Stimulated activated CD4-positive, alpha-beta T cell treated with anti-CD3 and anti-CD28 coated beads, TNF-alpha, amount 100 ng/mL, for 1 hour (primary cell): ENCODE results near the gene TCHP.

ENCODE experiments used
- DNase-seq, 3 donors: peaks; one replicate each; pipeline ENCODE4 v3.0.0-alpha.2; 2020; ENCODE audit warnings: low read depth in 3 of 3, low spot score in 1 of 3

Gene TCHP

DNA sequence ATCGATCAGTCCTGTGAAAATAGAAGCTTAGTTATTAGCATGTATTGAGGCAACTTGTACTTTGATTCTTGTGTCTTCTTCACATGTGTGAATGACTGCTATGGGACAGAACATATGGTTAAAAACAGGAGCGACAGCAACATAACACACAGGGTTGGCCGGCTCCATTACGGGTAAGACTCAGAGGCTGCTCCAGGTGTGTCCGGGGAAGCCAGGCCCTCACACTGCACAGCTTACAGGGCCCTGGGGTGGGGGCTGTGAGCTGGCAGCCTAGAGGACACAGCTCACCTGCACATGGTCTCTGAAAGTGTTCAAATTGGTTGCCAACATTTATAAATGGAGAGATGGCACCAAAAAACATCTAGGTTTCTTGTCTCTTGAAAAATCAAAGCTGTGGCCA is 31.1 kb downstream of the TCHP start:
- DNase-seq = no peak

DNA sequence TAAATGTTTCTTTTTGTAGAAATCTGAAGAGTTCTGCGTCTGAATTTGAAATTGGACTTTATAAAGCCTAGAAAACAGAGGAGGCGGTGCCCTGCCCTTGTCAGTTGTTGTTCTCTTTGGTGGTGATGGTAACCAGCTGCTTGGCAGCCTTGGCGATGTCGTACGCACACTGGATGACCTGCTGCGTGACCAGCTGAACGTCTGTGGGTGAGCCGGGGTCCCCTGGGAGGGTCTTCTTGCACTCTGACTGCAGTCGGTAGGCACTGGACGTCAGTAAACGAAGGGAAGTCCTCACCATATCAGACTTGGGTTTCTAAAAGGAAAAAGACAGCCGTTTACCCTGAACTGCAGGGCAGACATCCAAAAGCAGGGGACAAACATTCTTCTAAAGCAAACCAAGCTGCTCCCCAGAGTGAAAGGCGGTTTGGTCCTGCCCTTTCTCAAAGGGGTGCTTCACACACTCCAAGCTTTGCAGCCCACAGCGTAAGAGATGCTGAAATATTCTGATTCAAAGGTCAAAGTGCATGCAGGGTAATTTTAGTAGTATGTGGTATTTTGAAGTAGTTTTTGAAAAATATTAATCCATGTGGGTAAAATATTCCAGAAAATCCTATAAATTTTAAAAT is 32.9 kb downstream of the TCHP start:
- no peak for DNase-seq

DNA sequence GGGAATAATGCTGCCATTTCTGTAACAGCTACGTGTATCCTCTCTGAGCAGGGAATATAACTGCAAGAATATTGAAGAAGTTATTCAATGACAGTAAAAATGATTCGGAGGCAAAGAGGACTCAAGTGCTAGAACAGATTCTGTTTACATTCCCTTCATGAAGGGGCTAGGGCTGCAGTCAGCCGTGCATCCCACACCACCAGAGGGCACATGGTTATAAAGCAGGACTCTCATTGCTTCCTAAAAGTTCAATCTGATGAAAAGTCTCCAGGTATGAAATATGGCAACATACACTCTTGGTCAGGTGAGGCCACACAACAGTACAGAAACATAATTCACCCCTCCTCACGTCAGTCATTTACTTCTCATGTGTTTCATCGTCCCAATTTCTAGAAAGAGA is 34.0 kb downstream of the TCHP start:
- no peak for DNase-seq

DNA sequence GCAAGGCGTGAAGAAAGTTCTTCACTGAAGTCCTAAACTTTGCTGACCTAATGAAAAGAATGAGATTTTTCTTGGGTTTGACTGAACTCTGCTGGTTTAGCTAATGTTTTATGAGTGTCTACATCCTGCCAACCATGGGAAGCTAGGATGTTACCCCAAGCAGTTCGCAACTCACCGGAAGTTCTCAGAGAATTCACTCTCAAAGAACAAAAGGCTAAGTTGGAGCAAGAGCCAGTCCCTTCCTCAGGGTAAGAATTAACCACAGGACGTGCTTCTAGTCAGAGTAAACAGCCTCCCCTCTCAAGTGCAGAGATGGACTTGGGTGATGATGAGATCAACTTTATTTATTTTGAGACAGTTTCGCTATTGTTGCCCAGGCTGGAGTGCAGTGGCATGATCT is 37.3 kb downstream of the TCHP start:
- no peak for DNase-seq

DNA sequence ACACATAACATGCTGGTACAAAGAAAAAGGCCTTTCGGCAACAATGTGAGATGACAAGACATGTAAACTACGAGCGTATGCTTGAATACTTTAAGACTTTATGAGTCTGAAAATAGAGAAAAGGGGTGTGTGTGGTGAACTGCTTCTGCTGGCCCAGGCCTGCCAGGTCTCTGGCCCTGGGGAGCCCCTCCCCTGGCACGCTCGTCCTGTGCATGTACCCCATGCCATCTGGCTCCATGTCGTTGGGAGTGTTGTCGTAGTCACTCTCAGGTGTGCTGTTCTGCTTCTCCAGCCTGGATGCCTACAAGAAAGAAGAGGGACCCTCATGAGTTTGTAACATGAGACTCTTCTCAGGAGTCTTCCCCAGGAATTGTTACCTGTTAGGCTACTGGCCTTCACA is 38.9 kb downstream of the TCHP start:
- no peak for DNase-seq

DNA sequence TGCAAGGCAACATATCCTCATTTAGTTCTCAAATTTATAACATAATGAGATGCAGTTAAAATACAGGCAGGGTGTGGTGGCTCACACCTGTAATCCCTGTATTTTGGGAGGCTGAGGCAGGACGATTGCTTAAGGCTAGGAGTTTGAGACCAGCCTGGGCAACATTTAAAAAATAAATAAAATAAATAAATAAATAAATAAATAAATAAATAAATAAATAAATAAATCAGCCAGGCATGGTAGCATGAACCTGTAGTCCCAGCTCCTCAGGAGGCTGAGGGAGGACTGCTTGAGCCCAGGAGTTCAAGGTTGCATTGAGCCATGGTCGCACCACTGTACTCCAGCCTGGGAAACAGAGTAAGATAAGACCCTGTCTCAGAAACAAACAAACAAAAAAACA is 39.4 kb downstream of the TCHP start:
- no peak for DNase-seq

DNA sequence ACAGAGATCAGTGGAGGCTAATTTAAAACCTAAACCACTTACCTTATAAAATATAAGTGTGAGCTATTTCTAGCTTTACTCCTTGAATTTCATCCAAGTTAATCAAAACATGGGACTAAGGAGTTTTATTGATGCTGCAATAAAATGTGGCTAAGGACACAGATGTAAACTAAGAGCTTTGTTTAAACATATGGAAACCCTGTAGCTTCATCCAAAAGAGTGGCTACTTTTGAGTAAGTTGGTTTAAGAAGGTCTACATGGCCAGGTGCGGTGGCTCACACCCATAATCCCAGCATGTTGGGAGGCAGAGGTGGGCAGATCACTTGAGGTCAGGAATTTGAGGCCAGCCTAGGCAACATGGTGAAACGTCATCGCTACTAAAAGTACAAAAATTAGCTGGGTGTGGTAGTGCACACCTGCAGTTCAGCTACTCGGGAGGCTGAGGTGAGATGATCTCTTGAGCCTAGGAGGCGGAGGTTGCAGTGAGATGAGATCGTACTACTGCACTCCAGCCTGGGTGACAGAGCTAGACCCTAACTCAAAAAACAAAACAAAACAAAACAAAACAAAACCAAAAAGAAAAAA is 40.4 kb downstream of the TCHP start:
- DNase-seq = no peak

DNA sequence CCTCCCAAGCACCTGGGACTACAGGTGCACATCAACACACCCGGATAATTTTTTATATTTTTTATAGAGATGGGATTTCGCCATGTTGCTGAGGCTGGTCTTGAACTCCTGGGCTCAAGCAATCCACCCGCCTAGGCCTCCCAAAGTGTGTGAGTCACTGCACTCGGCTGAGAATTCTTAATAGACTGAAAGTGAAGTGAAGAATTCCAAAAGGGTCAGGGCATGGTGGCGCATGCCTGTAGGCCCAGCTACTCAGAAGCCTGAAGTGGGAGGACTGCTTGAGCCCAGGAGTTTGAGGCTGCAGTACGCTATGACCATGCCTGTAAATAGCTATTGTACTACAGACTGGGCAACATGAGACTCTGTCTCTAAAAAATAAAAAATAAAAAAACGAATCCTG is 43.7 kb downstream of the TCHP start:
- DNase-seq = no peak

DNA sequence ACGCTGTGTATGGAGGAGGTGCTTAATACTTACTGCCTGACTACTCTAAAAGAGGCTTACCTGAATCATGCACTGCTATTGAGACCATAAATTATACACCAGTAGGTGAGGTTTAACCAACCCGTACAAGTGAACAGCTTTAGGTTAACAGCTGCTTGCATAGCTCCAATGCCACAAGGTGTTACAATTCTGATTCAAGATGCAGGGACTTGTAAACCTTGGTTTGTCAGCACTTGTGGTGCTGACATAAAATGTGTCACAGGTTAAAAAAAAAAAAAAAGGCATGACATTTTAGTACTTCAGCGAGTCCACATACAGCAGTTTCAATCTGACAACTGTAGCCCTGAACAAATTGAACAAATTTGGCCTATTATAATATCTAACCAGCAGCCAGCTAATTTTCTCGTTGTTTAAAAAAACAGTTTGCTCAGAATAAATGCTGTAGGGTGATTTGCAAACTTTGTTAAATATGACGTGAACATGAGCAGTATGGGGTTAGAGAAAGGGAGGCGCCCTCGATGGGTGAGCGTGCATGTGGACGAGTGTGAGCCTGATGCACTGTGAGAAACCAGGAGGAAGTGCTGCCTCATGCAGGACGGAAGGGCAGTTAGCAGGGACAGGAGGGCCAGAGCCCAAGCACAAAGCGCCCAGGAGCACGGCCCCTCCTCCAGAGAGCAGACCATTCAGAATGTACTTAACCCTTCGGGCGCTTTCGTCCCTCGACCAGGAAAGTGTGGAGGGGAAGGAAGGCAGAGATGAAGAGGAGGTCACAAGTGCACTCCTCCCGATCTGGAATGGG is 44.7 kb downstream of the TCHP start:
- DNase-seq = no peak

DNA sequence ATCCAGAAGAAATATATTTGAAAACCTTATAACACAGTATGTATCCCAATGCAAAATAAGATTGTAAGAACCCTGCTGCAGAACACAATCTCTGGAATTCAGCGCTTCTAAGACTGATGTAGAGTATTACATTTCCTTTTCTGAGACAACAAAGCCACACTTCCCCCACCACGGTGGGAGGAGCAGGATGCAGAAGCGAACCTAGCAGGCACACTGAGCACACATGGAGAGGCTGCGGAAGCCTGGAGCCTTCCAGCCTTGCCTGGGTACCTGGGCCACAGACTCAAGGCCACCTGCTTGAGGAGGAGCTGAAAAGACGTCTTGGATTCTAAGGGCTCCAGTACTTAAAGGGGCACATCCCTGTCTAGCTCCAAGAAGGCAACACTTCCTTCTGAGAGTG is 46.4 kb downstream of the TCHP start:
- no peak for DNase-seq

DNA sequence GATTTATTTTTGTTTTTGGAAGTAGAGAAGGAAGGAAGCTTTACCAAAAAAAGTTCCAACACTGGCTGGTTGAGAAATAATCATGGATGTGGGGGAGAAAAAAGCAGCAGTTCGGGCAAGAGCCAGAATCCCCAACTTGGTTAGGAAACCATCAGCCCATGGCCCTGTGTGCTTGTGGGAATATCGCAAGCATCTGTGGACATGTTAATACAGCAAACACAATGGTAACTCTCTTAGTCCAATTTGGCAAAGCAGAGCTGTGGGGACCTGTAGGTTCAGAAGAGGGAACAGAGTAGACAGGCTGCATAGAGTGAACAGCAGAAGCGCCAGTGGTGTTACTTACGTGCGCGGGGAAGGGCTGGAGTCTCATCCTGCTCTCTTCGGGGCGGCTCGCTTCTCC is 46.8 kb downstream of the TCHP start:
- DNase-seq = no peak

DNA sequence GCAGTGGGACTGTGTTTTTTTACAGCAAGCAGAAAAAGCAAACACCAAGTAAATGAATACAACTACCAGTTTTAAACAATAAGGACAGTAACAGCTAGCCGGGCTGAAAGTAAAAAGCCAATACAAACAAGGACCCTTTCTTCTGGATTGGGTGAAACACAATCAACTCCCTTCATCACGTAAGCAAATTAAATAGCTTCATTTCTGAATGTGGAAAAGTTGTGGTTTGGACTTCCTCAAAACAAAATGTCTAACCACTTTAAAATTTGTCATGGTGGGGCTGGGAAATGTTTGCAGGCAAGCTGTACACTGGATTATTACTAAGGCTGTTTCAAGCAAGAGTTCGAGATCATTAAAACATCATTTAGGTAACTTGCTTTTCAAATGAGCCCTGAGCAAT is 47.4 kb downstream of the TCHP start:
- no peak for DNase-seq

DNA sequence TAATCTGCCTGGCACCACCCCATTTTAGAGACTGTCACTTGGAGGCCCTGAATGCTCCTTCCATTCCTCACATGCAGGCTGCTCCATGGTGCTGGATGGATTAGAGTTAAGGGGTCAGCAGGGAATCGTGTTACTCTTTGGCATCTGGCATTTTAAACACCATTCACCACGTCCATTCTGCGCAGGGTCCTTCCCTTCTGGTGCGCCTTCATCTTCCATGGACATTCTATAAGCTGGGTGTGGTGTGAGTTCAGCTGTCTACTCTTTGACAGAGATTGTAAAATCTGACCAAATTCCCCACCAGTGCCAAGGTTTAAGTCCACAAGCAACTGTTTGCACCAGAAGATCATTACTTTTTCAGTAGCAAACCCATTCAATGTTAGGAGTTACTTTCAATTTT is 48.3 kb downstream of the TCHP start:
- no peak for DNase-seq

DNA sequence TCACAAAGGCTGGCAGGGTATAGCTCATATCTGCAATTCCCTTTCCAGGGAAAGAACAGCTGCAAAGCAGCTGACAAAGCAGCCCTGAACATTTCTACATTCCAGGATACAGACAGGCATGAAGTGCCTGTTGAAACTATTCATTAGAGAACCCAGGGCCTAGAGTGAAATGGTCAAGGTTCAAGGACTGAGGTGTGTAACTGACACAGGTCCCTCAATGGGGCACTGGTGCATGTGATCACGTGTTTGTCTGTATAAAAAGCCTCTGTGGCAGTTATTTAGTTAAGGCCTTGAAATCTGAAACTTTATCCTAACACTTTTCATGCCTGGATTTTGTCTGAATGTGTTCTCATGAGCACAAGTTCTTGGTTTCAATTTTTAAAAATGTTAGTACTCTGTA is 49.0 kb downstream of the TCHP start:
- no peak for DNase-seq

DNA sequence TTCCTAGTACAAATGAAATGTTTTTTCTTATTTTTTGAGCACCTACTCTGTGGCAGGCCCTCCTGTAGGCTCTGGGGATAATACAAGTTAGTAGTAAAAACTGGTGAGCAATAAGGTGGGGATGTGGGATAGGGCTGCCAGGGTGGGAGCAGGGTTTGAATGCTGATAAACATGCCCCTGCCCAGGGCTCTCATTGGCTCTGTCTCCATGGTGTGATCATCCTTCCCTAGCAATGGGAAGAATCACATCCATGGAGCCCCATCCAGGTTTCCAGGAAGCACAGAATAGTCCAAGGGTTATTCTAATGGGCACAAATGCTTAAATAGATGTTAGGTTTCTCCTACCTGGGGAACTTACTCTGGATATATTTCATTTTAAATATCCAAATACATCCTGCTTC is 50.6 kb downstream of the TCHP start:
- DNase-seq = no peak

DNA sequence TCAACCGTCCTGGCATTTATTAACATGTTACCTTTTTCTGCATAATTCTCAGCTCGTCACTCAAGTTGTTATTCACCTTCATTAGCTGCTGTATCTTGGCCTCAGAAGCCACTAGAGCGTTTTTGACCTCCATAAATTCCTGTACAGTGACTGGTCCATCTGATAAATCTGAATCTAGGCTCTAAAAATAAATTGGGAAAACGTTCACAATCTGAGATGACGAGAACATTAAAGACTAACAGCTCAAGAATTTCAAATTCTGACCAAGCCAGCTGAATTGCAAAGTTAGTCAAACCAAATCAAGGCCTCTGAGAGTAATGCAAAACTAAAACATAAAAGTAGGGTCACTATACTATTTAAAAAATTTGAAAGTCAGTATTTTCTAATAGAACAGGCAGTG is 51.1 kb downstream of the TCHP start:
- no peak for DNase-seq

DNA sequence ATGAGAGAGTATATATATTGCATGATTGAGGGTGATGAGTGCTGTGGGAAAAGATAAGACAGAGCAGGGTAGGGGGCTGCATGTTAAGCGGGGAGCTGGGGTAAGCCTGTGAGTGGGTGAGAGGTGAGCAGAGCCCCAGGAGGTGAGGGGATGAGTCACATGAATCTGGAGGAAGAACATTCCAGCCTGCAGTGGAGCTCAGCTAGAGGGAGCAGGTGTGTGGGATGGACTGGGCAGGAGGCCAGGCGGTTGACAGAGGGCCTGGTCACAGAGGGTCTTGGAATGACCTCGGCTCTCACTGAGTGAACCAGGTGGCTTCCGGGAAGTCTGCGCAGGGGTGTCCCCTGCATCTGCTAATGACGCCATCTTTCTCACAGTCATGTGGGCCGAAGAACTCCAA is 51.7 kb downstream of the TCHP start:
- DNase-seq = no peak

DNA sequence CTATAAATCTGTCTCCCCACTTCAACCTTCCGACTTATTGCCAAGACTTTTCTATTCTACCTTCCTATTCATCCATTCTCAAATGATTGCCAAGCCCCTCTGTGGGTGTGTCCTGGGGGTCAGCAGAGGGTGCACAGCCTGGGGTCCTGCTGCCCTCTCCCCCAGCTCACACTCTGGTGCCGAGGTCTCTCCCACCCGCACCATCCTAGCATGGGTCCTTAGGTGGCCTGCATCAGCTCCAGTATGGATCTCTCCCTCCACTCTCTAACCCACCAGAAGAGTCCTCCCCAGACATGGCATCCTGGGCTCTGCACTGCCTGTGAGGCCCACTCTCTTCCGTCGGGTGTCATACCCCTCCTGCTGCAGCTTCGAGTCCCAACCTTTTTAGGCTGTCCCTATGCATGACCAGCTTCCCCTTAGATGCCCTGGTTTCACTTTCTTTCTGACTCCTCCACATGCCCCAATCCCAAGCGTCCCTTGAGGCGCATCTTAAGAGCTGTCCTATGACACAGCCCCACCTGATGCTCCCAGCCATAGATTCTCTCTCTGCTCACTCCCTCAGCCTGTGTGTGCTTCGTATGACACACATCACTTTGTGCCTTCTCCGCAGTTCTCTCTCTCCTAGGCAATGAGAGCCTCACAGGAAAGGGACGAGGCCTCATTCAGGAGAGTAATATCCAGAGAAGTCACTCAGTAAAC is 52.2 kb downstream of the TCHP start:
- no peak for DNase-seq

DNA sequence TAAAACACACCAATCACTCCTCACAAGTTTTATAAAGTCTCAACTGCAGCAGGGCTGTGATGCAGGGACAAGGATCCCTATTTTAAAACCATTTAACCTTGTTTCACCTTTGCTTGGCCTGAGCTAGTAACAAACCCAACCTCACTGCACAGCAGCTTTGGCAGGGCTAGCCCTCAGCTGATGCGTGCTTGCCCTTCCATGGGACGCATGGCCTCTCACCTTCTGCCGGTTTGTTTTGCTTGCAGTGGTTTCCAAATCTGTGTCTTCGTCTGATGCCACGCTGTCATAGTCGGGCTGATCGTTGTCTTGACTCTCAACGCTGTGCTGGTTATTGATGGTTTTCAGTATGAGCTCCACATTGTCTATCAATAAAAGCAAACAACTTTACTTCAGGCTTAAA is 52.8 kb downstream of the TCHP start:
- DNase-seq = no peak

DNA sequence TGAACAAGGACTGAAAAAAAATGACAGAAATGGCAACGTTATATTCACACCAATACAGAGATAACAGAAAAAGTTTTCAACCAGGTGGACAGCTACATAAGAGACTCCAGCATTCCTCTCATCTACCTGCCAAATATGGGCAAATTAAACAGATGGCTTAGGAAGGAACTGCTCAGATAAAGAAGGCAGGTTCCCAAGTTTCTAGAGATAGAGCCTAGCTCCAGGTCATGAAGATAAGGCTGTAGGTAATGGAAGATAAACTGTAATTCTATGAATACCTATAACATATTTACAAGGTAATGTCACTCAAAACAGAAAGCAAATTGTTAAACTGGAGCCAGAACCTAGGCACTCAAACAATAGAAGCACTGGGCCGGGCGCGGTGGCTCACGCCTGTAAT is 53.6 kb downstream of the TCHP start:
- DNase-seq = no peak

DNA sequence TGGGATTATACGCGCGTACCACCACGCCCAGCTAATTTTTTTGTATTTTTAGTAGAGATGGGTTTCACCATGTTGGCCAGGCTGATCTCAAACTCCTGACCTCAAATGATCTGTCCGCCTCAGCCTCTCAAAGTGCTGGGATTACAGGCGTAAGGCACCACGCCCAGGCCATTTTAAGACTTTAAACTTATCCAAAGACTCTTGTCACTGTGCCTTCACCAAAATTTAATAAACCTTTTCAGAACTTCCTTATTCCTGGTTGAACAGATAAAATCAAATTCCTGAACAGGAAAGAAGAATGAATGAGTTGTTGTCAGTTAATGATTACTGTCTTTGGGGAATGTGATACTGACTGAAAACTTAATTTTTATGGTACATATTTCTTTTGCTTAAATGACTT is 58.3 kb downstream of the TCHP start:
- no peak for DNase-seq

DNA sequence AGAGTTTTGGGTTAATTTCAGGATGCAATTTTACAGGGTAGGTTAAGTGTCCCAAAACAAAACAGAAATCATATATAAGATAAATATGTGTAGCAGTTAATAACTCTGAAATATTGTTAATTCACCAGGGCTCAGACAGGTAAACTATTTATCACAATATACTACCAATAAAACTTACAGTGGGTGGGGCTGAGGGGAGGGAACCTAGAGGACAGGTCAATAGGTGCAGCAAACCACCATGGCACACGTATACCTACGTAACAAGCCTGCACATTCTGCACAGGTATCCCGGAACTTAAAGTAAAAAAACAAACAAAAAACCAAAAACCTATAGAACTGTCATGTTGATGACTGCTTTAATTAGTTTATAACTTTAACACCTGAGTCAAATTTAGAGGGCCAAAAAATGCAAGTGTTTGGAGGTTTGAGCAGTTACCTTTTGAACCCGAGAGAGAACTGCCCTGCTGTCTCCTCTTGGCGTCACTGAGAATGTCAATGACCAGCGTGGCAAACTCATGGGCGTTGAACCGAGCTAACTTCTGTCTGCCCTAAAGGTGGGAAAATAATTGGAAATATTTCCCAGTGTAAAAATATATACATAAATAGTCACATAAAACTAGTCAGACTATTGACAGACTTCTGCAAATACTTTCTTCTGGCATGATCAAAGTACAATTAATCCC is 59.5 kb downstream of the TCHP start:
- no peak for DNase-seq
